A673 (cell line): ENCODE measurements around the gene RNF213. TPM values are rescaled to one million over a fixed set of nuclear protein-coding genes. Genes with fewer than 3 reads are reported as not detected.
"Not testable (repeated sequence)": the region's sequence is repeated elsewhere in the genome, so short reads cannot be mapped to it uniquely, and the experiment has no call there.

ENCODE experiments used
- BruUV-seq: library from RNA; stranded (reverse); fragments of 400-500 nt; replicated peaks from 2 replicates; lab custom pipeline; 2021; lab: Mats Ljungman, UMichigan
- CTCF ChIA-PET: fragments of 300-600 bp; sonication (Branson Sonifier 250); formaldehyde crosslinking; loops from one replicate; lab custom pipeline; 2022; ENCODE audit warnings: antibody characterized with exemption; lab: Charles Lee
- POLR2A ChIA-PET: fragments of 300-600 bp; sonication (Branson Sonifier 250); formaldehyde crosslinking; loops from one replicate; lab custom pipeline; 2022; ENCODE audit warnings: antibody characterized with exemption; ENCODE audit not compliant: low non-redundant PET; lab: Charles Lee
- DNase-seq: peaks from one replicate; pipeline ENCODE4 v3.0.0-alpha.2; 2015; ENCODE audit warnings: low spot score
- H3K27ac ChIP-seq: fragments of 200-600 bp; sonication (generic); 2 replicates; pipeline ENCODE4 v1.5.1; 2016; ENCODE audit warnings: mixed run types, low read depth, mild to moderate bottlenecking, mixed read lengths, antibody characterized with exemption, low read length; ENCODE audit not compliant: poor library complexity, severe bottlenecking
- H3K27me3 ChIP-seq: fragments of 200-600 bp; sonication (generic); replicated peaks from 2 replicates; pipeline ENCODE4 v1.6.1; 2017; ENCODE audit warnings: mixed run types, low read depth, mild to moderate bottlenecking, mixed read lengths, antibody characterized with exemption, low read length; ENCODE audit not compliant: insufficient read depth, poor library complexity
- H3K36me3 ChIP-seq: fragments of 200-600 bp; sonication (generic); 2 replicates; pipeline ENCODE4 v1.6.1; 2016; ENCODE audit warnings: mixed run types, mild to moderate bottlenecking, mixed read lengths, antibody characterized with exemption, low read length; ENCODE audit not compliant: insufficient read depth, poor library complexity, severe bottlenecking
- H3K4me1 ChIP-seq: fragments of 200-600 bp; sonication (generic); 2 replicates; pipeline ENCODE4 v1.6.1; 2017; ENCODE audit warnings: mixed run types, mild to moderate bottlenecking, mixed read lengths, antibody characterized with exemption, low read length; ENCODE audit not compliant: insufficient read depth, poor library complexity, severe bottlenecking
- H3K4me3 ChIP-seq: fragments of 200-600 bp; sonication (generic); 2 replicates; pipeline ENCODE4 v1.5.1; 2016; ENCODE audit warnings: low read depth, mixed run types, mild to moderate bottlenecking, mixed read lengths, low read length; ENCODE audit not compliant: poor library complexity, severe bottlenecking
- H3K9me3 ChIP-seq: fragments of 200-600 bp; sonication (generic); 2 replicates; pipeline ENCODE4 v1.6.1; 2016; ENCODE audit warnings: mixed run types, low read depth, mild to moderate bottlenecking, mixed read lengths, antibody characterized with exemption, low read length; ENCODE audit not compliant: poor library complexity, severe bottlenecking
- EZH2 ChIP-seq: fragments of 200-600 bp; sonication (generic); IDR thresholded peaks from 2 replicates; pipeline ENCODE4 v1.6.1; 2017; ENCODE audit warnings: borderline replicate concordance, low read depth, mild to moderate bottlenecking, mixed read lengths, antibody characterized with exemption, low read length; ENCODE audit not compliant: poor library complexity, severe bottlenecking
- intact Hi-C: fragments of 100-400 bp; cut with micrococcal nuclease; formaldehyde crosslinking; loops from one replicate; pipeline ENCODE4 v1.10.0; 2022; ENCODE audit not compliant: unreplicated experiment
- total RNA-seq: library from RNA; stranded (reverse); gene quantifications from 2 replicates; pipeline ENCODE4 v1.2.3, GENCODE V29; 2021
- TF ChIP-seq, protein P1 (sequence below): fragments of 300-800, 200-600 bp; sonication (generic); conservative IDR thresholded peaks from 2 replicates; pipeline ENCODE4 v1.5.1; 2017; ENCODE audit warnings: low read depth, mild to moderate bottlenecking, antibody characterized with exemption, low read length, moderate library complexity, mixed read lengths

RNF213 gene
- total RNA-seq, 1 experiment from 2014 or later: 78.0 TPM

DNA sequence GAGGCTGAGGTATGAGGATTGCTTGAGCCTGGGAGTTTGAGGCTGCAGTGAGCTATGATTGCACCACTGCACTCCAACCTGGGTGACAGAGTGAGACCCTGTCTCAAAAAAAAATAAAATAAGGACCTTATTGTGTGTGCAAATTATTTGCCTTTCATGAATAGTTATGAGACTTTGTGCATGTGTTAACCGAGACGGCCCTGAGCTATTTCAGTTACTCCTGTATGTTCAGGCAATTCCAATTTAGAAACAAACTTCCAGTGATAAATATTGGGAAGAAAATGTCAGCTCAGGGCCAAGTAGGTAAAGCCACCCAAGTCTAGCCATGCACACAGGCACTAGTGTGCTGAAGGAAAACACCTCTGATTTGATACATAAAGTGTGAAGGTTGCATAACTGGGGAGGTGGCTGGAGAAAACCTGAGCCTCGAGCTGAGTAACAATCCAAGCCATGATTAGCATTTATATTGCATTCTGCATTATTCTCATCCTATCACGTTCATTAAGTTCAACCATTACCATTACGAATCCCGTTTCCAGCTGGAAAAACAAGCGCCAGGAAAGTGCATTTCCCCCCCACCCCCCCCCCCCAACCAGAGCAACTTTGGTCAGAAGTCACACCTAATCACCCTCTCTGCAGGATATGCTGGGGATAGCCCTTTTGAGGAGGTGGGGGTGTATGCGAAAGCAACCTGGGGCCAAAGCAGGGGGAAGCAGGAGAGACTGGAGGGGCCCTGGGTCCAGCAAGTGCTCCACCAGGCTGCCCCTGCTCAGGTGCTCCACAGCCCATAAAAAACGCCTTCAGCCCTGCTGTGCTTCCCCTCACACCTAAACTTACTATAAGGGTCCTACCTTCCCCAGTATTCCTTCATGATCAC lies 135.7 kb downstream of the RNF213 start:
- no peak for TF ChIP-seq EZH2
- TF ChIP-seq, protein P1, sequence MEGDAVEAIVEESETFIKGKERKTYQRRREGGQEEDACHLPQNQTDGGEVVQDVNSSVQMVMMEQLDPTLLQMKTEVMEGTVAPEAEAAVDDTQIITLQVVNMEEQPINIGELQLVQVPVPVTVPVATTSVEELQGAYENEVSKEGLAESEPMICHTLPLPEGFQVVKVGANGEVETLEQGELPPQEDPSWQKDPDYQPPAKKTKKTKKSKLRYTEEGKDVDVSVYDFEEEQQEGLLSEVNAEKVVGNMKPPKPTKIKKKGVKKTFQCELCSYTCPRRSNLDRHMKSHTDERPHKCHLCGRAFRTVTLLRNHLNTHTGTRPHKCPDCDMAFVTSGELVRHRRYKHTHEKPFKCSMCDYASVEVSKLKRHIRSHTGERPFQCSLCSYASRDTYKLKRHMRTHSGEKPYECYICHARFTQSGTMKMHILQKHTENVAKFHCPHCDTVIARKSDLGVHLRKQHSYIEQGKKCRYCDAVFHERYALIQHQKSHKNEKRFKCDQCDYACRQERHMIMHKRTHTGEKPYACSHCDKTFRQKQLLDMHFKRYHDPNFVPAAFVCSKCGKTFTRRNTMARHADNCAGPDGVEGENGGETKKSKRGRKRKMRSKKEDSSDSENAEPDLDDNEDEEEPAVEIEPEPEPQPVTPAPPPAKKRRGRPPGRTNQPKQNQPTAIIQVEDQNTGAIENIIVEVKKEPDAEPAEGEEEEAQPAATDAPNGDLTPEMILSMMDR: no peak
- Histone ChIP-seq H3K9me3 (no peaks in the 10 kb centered on the region), H3K4me3 (no peak overlapping the region), H3K4me1 (no peaks in the 10 kb centered on the region), H3K36me3 (peaks cover 10% of the 10 kb centered on the region), H3K27ac (no peak overlapping the region), H3K27me3 (no peaks in the 10 kb centered on the region)
- ChIA-PET POLR2A (no interaction called here), CTCF (interaction anchor here (0.6 to 0.7 kb wide), 2 partner anchors 29 to 689 kb away, joined by 5 to 6 read pairs; no protein-coding TSS in a partner anchor)
- no TSS peak for BruUV-seq
- intact Hi-C loops: no loop called here
- DNase-seq: no peak

DNA sequence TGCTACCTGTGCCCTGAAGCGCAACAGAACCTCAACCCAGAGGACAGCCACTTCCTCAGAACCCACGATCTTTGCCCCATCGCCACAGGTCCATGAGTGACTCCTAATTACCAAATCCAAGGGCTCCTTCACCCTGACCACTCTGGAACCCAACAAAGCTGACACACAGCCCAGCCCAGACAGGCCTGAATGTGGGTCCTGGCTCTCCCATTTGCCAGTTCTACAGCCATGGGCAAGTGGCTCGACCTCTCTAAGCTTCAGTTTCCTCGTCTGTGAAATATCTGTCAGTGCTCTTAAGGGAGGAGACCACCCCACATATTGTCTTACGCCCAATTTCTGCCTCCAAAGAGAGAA lies 136.4 kb downstream of the RNF213 start:
- intact Hi-C loops: no loop called here
- ChIA-PET CTCF (no interaction called here), POLR2A (no interaction called here)
- BruUV-seq: no TSS peak
- Histone ChIP-seq H3K9me3 (no peaks in the 10 kb centered on the region), H3K27ac (no peak overlapping the region), H3K36me3 (peaks cover 9% of the 10 kb centered on the region), H3K27me3 (no peaks in the 10 kb centered on the region), H3K4me1 (no peaks in the 10 kb centered on the region), H3K4me3 (no peak overlapping the region)
- DNase-seq: no peak
- no peak for TF ChIP-seq EZH2
- TF ChIP-seq, protein P1: no peak

DNA sequence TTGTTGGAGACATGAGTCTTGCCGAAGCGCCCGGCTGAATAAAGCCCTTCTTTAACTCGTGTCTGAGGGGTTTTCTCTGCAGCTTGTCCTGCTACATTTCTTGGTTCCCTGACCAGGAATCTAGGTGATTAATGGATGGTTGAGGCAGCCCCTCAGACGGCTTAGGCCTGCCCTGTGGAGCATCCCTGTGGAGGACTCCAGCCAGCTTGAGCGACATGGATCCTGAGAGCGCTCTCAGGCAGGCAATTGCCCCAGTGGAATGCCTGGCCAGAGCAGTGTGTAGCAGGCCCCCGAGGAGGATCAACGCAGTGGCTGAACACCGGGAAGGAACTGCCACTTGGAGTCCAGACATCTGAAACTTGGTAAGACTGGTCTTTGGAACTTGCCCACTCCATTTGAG lies 137.0 kb downstream of the RNF213 start:
- no peaks in the 10 kb centered on the region for H3K9me3 ChIP-seq
- intact Hi-C loops: no loop called here
- H3K27me3 ChIP-seq: no peaks in the 10 kb centered on the region
- BruUV-seq: no TSS peak
- POLR2A ChIA-PET: no interaction called here
- H3K27ac ChIP-seq: no peak overlapping the region
- no peaks in the 10 kb centered on the region for H3K4me1 ChIP-seq
- CTCF ChIA-PET: no interaction called here
- peaks cover 9% of the 10 kb centered on the region for H3K36me3 ChIP-seq
- TF ChIP-seq, protein P1: no peak
- TF ChIP-seq EZH2: no peak
- DNase-seq: no peak
- H3K4me3 ChIP-seq: no peak overlapping the region

DNA sequence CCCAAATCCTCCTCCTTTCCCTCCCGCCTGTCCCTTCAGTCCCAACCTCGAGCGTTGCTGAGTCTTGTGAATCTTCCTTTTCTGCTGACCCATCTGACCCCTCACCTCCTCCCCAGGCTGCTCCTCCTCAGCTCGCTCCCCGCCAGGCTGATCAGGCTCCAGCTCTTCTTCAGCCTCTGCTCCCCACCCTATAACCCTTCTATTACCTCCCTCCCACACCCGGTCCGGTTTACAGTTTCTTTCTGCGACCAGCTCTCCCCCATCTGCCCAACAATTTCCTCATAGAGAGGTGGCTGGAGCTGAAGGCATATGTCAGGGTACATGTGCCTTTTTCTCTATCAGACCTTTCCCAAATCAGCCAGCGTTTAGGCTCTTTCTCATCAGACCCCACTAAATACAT lies 140.4 kb downstream of the RNF213 start:
- H3K4me1 ChIP-seq, intact Hi-C loops, H3K9me3 ChIP-seq, H3K27me3 ChIP-seq, CTCF ChIA-PET, POLR2A ChIA-PET, H3K4me3 ChIP-seq, BruUV-seq, H3K36me3 ChIP-seq, H3K27ac ChIP-seq, DNase-seq: not testable (repeated sequence)

DNA sequence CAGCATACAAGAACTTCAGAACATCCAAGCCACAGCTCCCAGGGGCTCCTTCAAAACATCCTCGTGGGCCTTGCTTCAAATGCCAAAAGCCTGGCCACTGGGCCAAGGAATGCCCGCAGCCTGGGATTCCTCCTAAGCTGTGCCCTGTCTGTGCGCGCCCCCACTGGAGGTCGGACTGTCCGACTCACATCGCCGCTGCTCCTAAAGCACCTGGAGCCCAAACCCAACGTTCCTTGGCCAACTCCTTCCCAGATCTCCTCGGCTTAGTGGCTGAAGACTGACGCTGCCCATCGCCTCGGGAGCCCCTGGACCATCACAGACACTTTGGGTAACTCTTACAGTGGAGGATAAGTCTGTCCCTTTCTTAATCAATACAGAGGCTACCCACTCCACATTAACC lies 141.4 kb downstream of the RNF213 start:
- H3K36me3 ChIP-seq, POLR2A ChIA-PET, H3K4me1 ChIP-seq, DNase-seq, H3K4me3 ChIP-seq, H3K27me3 ChIP-seq, H3K27ac ChIP-seq, H3K9me3 ChIP-seq, CTCF ChIA-PET, BruUV-seq, intact Hi-C loops: not testable (repeated sequence)
